ENCODE measurements around the gene WDR33.

Gene WDR33

DNA sequence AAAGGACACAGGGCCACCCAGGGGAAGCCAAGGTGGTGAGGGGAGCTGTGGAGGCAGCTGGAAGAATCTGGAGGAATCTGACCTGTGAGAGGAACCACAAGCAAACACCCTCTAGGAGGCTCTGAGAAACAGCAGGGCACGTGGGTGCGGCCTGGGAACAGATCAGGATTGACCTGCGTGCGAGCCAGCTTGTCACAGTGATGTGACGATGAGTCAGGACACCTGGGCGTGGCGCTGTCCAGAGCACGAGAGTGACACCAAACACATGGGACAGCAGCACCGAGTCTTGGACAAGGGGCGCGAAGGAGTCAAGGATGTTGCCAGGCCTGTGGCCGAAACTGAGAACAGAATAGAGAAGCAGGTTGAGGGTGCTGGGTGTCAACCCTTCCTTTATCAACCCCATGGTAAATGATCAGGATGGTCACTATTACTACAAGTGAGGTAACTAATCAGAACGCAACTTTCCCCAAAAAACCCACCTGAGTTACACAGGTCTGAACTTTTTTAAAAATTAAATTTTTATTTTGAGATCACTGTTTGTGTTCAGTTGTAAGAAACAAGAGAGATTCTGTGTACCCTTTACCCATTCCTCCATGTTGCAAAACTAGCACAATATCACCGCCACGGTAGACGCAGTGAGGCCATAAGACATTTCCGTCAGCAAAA is 110.3 kb downstream of the WDR33 start:
- Histone ChIP-seq H3K36me3 (ENCODE audit: control insufficient read depth, insufficient read depth, low read length, severe bottlenecking) (no peaks in the 10 kb centered on the region), H3K4me3 (ENCODE audit: low read length) (peak overlapping the region; percentile 91), H3K27me3 (replicated peaks; ENCODE audit: control insufficient read depth, insufficient read depth, low read length) (no peaks in the 10 kb centered on the region), H3K4me1 (ENCODE audit: control insufficient read depth, insufficient read depth, low read length) (peaks cover 42% of the 10 kb centered on the region), H3K9ac (ENCODE audit: low read length) (peak overlapping the region; percentile 92), H3K9me3 (ENCODE audit: control insufficient read depth, low read length) (no peaks in the 10 kb centered on the region)
- DNase-seq (ENCODE audit: low read depth) = no peak

DNA sequence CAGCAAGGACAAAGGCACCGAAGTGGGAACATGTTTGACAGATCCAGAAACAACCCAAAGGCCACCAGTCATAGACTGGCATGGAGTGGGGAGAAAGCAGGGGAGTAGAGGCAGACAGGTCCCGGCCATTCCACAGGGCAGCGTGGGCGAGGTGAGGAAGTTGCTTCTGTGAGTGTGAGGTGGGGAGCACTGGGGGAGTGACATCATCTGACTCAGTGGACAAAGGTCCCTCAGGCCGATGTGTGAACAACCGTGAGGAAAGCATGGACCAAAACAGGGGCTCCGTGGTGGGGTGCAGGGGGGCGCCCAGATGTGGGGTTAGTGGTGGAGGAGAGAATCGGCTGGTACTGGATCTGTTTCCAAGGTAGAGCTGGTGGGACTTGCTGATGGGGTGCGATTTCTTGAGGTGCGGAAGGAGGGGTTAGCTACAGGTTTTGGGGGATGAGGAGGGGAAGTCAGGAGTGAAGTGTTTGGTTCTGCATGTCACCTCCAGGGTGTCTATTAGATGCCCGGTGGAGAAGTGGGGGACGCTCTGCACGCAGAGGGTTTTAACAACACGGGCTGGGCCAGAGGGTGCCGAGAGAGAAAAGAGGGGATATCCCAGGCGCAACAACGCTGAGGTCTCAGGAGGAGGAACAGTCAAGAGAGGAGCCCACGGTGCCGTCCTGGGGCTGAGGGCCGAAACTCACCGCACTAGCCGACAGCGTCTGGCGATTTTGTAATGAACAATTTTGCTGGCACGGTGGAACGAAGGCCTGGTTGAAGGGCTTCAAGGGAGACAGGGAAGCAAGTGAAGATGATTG is 112.2 kb downstream of the WDR33 start:
- DNase-seq (ENCODE audit: low read depth) = no peak
- Histone ChIP-seq H3K4me1 (ENCODE audit: control insufficient read depth, insufficient read depth, low read length) (peaks cover 28% of the 10 kb centered on the region), H3K9ac (ENCODE audit: low read length) (no peak overlapping the region), H3K4me3 (ENCODE audit: low read length) (no peak overlapping the region), H3K9me3 (ENCODE audit: control insufficient read depth, low read length) (no peaks in the 10 kb centered on the region), H3K36me3 (ENCODE audit: control insufficient read depth, insufficient read depth, low read length, severe bottlenecking) (no peaks in the 10 kb centered on the region), H3K27me3 (replicated peaks; ENCODE audit: control insufficient read depth, insufficient read depth, low read length) (no peaks in the 10 kb centered on the region)

DNA sequence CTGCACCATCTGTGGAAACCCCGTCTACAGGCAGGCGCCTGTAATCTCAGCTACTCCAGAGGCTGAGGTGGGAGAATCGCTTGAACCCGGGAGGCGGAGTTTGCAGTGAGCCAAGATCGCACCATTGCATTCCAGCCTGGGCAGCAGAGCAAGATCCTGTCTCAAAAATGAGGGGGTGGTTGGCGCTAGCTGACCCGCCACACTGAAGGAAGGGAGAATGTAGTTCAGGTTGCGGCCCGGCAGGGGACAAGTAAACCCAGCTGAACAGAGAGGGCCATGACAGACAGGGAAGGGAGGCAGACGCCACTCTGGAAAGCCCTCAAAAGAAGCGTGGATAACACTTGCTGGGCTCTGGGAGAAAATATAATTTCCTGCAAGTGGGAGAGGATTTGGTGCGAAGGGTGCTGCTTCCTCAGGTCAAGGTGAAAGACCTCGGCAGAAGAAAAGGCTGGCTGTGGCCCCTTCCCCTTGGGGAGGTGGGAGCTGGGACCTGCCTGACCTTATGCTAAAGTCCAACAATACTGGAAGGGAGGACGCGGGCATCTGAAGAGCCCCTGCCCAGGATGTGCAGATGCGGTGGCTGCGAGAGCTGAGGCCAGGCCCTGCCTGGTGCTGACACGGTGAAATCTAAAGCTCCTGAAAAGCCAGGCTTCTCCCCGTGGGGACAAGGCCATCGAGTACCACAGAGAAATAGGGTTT is 113.3 kb downstream of the WDR33 start:
- DNase-seq (ENCODE audit: low read depth) = no peak

DNA sequence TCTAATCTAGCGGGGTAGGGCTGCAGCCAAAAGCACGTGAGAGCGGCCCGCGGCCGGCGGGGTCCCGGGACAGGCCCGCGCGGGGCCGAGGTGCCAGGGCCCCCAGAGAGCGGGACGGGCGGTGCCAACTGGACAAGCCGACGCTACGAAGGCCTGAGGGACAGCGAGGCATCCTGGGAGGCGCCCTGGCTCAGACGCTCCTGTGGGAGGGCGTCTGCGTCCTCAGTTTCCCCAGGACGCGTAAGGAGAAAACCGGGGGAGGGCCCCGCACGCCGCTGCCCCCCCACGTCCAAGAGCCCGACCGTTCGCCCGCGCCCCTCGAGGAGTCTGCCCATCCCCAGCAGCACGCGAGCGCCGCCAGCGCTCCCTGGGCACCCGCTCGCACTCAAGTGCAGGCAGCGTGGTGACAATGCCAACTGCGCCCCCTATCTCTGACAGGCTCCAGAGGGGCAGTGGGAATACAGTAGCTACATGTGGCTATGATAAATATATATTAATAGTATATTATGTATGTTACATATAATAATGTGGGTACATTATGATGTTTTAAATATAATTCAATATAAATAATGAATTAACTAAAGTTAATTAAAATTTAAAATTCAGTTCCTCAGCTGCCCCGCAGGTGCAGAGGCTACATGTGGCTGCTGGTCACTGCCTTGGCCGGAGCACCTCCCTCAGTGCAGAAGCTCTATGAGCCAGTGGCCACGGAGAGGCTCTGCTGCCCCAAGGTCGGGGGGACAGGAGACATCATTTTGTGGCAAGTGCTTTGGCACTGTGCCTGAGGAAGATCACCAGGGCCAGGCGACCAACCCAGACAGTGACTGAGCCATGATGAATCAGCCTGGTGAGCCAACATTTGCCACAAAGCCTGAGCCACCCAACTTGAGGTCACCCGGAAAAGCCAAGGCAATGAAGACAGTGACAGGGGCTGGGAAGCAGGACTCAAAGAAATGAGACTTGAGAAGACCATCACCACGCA is 115.2 kb downstream of the WDR33 start:
- Histone ChIP-seq H3K9me3 (ENCODE audit: control insufficient read depth, low read length) (peaks cover 4% of the 10 kb centered on the region), H3K36me3 (ENCODE audit: control insufficient read depth, insufficient read depth, low read length, severe bottlenecking) (no peaks in the 10 kb centered on the region), H3K4me1 (ENCODE audit: control insufficient read depth, insufficient read depth, low read length) (peaks cover 12% of the 10 kb centered on the region), H3K27me3 (replicated peaks; ENCODE audit: control insufficient read depth, insufficient read depth, low read length) (no peaks in the 10 kb centered on the region), H3K9ac (ENCODE audit: low read length) (peak overlapping the region; percentile 66), H3K4me3 (ENCODE audit: low read length) (peak overlapping the region; percentile 68)
- DNase-seq (ENCODE audit: low read depth) = peak; percentile 83

More for the DNA sequence above, 113.3 kb downstream of the WDR33 start:
- Histone ChIP-seq H3K36me3 (ENCODE audit: control insufficient read depth, insufficient read depth, low read length, severe bottlenecking) (no peaks in the 10 kb centered on the region), H3K27me3 (replicated peaks; ENCODE audit: control insufficient read depth, insufficient read depth, low read length) (no peaks in the 10 kb centered on the region), H3K9ac (ENCODE audit: low read length) (no peak overlapping the region), H3K9me3 (ENCODE audit: control insufficient read depth, low read length) (no peaks in the 10 kb centered on the region), H3K4me1 (ENCODE audit: control insufficient read depth, insufficient read depth, low read length) (peaks cover 18% of the 10 kb centered on the region), H3K4me3 (ENCODE audit: low read length) (no peak overlapping the region)

DNA sequence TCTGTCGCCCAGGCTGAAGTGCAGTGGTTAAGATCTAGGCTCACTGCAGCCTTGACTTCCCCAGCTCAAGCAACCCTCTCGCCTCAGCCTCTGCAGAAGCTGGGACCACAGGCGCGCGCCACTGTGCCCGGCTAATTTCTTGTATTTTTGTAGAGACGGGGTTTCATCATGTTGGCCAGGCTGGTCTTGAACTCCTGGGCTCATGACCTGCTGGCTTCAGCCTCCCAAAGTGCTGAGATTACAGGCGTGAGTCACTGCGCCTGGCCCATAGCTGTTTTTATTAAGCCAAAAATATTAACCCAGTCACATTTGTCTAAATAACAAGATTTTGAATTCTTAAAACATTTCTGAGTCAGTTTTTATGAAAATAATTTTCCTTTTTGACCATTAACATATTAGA is 116.0 kb downstream of the WDR33 start:
- Histone ChIP-seq H3K9ac (ENCODE audit: low read length) (peak overlapping the region; percentile 66), H3K9me3 (ENCODE audit: control insufficient read depth, low read length) (peaks cover 6% of the 10 kb centered on the region), H3K4me3 (ENCODE audit: low read length) (peak overlapping the region; percentile 68), H3K27me3 (replicated peaks; ENCODE audit: control insufficient read depth, insufficient read depth, low read length) (no peaks in the 10 kb centered on the region), H3K4me1 (ENCODE audit: control insufficient read depth, insufficient read depth, low read length) (peaks cover 9% of the 10 kb centered on the region), H3K36me3 (ENCODE audit: control insufficient read depth, insufficient read depth, low read length, severe bottlenecking) (no peaks in the 10 kb centered on the region)
- no peak for DNase-seq (ENCODE audit: low read depth)

DNA sequence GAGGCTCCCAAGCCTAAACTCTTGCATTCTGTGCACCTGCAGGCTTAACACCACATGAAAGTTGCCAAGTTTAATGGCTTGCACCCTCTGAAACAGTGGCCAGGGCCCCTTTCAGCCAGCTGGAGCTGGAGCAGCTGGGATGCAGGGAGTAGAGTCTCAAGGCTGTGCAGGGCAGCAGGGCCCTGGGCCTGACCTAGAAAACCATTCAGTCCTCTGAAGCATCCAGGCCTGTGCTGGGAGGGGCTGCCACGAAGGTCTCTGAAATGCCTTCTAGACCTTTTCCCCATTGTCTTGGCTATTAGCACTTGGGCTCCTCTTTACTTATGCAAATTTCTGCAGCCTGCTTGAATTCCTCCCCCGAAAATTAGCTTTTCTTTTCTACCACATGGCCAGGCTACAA is 120.3 kb downstream of the WDR33 start:
- Histone ChIP-seq H3K9me3 (ENCODE audit: control insufficient read depth, low read length) (peaks cover 15% of the 10 kb centered on the region), H3K4me3 (ENCODE audit: low read length) (no peak overlapping the region), H3K9ac (ENCODE audit: low read length) (no peak overlapping the region), H3K27me3 (replicated peaks; ENCODE audit: control insufficient read depth, insufficient read depth, low read length) (no peaks in the 10 kb centered on the region), H3K36me3 (ENCODE audit: control insufficient read depth, insufficient read depth, low read length, severe bottlenecking) (no peaks in the 10 kb centered on the region), H3K4me1 (ENCODE audit: control insufficient read depth, insufficient read depth, low read length) (peaks cover 5% of the 10 kb centered on the region)
- no peak for DNase-seq (ENCODE audit: low read depth)

DNA sequence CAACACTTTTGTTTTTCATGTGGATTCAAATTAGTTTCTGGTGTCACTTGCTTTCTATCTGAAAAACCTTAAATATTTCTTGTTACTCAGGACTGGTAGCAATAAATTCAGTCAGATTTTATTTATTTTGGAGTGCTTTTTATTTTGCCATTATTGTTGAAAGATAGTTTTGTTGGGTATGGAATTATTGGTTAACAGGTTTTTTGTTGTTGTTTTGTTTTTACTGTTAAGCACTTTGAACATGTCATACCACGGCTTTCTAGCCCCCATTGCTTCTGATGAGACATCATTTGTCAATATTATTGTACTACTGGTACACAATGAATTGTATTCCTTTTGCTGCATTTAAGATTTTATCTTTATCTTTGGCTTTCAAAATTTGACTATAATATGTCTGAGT is 122.6 kb downstream of the WDR33 start:
- Histone ChIP-seq H3K27me3 (replicated peaks; ENCODE audit: control insufficient read depth, insufficient read depth, low read length) (no peaks in the 10 kb centered on the region), H3K4me1 (ENCODE audit: control insufficient read depth, insufficient read depth, low read length) (peaks cover 5% of the 10 kb centered on the region), H3K36me3 (ENCODE audit: control insufficient read depth, insufficient read depth, low read length, severe bottlenecking) (no peaks in the 10 kb centered on the region), H3K4me3 (ENCODE audit: low read length) (no peak overlapping the region), H3K9me3 (ENCODE audit: control insufficient read depth, low read length) (peaks cover 15% of the 10 kb centered on the region), H3K9ac (ENCODE audit: low read length) (no peak overlapping the region)
- no peak for DNase-seq (ENCODE audit: low read depth)

DNA sequence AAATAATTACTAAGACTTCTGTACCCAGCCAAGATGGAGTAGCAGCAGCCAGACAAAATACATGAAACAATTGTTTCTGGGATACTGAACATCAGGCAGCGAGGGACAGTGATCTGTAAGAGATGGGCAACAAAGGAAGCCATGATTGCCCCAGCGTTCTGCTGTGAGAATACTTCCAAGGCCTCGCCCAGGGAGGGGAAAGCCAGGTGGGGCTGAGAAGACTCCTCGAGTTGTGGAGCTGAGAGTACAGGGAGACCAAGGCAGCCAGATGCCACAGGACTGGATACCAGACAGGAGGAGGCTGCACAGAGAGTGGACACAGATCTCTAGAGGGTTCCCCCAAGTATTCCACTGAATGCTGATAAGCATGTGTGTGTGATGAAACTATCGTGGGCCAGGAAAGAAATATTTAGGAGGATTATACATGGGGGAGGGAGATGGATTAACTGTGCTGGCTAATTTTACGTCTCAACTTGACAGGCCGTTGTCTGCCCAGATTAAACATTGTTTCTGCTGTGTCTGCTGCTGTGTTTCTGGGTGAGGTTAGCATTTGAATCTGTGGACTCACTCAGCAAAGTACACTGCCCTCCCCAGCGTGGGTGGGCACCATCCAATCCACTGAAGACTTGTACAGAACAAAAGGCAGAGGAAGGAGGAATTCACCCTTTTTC is 125.4 kb downstream of the WDR33 start:
- Histone ChIP-seq H3K4me1 (ENCODE audit: control insufficient read depth, insufficient read depth, low read length) (peaks cover 18% of the 10 kb centered on the region), H3K4me3 (ENCODE audit: low read length) (no peak overlapping the region), H3K36me3 (ENCODE audit: control insufficient read depth, insufficient read depth, low read length, severe bottlenecking) (no peaks in the 10 kb centered on the region), H3K9me3 (ENCODE audit: control insufficient read depth, low read length) (peaks cover 9% of the 10 kb centered on the region), H3K27me3 (replicated peaks; ENCODE audit: control insufficient read depth, insufficient read depth, low read length) (no peaks in the 10 kb centered on the region), H3K9ac (ENCODE audit: low read length) (no peak overlapping the region)
- no peak for DNase-seq (ENCODE audit: low read depth)

DNA sequence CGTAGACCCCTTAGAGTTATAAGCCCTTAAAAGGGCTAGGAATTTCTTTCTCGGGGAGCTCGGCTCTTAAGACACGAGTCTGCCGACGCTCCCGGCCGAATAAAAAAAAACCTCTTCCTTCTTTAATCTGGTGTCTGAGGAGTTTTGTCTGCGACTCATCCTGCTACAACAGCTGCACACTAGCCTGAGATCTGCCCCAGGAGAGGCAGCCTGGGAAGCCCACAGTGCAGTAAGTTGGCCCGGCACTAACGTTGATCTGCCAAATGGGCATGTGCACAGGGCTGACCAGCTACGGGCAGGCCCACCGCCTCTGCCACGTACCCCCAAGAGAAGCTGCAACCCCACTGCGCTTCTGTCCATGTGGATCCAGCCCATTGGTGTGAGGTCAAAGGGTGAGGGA is 127.2 kb downstream of the WDR33 start:
- Histone ChIP-seq H3K9ac (ENCODE audit: low read length) (no peak overlapping the region), H3K4me3 (ENCODE audit: low read length) (no peak overlapping the region), H3K4me1 (ENCODE audit: control insufficient read depth, insufficient read depth, low read length) (peaks cover 18% of the 10 kb centered on the region), H3K27me3 (replicated peaks; ENCODE audit: control insufficient read depth, insufficient read depth, low read length) (peaks cover 4% of the 10 kb centered on the region), H3K36me3 (ENCODE audit: control insufficient read depth, insufficient read depth, low read length, severe bottlenecking) (no peaks in the 10 kb centered on the region), H3K9me3 (ENCODE audit: control insufficient read depth, low read length) (peaks cover 8% of the 10 kb centered on the region)
- peak; percentile 51 for DNase-seq (ENCODE audit: low read depth)

DNA sequence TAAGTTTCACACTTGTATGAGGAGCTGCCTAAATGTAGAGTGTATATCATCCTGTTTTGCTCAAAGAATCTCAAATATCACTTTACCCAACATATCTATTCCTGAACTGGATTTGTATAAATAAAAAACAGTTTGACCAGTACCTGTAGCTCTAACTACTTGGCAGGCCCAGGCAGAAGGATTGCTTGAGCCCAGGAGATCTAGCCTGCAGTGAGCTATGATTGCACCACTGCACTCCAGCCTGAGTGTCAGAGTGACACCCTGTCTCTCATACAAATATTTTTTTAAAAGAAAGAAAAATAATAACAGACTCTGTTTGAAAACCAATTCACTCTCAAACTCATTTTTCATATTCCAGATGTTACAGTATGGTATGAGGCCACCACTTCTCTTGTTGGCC is 127.9 kb downstream of the WDR33 start:
- Histone ChIP-seq H3K9ac (ENCODE audit: low read length) (no peak overlapping the region), H3K4me3 (ENCODE audit: low read length) (no peak overlapping the region), H3K27me3 (replicated peaks; ENCODE audit: control insufficient read depth, insufficient read depth, low read length) (peaks cover 11% of the 10 kb centered on the region)

More for the DNA sequence above, 127.9 kb downstream of the WDR33 start:
- Histone ChIP-seq H3K36me3 (ENCODE audit: control insufficient read depth, insufficient read depth, low read length, severe bottlenecking) (no peaks in the 10 kb centered on the region), H3K4me1 (ENCODE audit: control insufficient read depth, insufficient read depth, low read length) (peaks cover 18% of the 10 kb centered on the region), H3K9me3 (ENCODE audit: control insufficient read depth, low read length) (peaks cover 3% of the 10 kb centered on the region)
- DNase-seq (ENCODE audit: low read depth) = no peak
